ENCODE data around the gene AFF3. TPM values are rescaled to one million over a fixed set of nuclear protein-coding genes. Genes with fewer than 3 reads are reported as not detected.

The AFF3 gene
- total RNA-seq, 1 donor from 2014 or later = 44.6 TPM

DNA sequence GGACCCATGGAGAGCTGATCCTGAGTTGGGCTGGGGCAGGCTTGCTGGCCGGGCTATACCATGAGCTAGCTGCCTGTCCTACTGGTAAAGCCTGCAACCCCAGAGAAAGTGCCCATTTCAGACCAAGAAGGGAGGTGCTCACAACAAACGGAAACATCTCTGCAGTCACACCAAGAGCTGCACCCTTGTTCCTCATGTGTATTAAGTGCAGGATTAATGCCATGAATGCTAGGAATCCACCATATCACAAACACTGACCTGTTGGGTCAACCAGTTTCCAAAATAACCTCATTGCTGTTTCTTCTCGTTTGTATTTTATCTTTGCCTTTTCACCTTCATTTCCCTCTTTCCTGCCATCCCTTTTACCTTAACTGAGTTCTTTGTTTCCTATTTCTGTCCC, 69.9 kb downstream of the AFF3 start:
- no peaks in the 10 kb centered on the region for H3K36me3 ChIP-seq
- no peak overlapping the region for H3K4me3 ChIP-seq
- DNase-seq = no peak
- H3K27me3 ChIP-seq = no peaks in the 10 kb centered on the region
- no peaks in the 10 kb centered on the region for H3K9me3 ChIP-seq
- H3K4me1 ChIP-seq = no peaks in the 10 kb centered on the region
- H3K27ac ChIP-seq = no peak overlapping the region
- intact Hi-C loops (cut with DNase I) = no loop called here
- ATAC-seq = no peak
- TF ChIP-seq CTCF (IDR thresholded peaks at IDR 0.05) = no peak

DNA sequence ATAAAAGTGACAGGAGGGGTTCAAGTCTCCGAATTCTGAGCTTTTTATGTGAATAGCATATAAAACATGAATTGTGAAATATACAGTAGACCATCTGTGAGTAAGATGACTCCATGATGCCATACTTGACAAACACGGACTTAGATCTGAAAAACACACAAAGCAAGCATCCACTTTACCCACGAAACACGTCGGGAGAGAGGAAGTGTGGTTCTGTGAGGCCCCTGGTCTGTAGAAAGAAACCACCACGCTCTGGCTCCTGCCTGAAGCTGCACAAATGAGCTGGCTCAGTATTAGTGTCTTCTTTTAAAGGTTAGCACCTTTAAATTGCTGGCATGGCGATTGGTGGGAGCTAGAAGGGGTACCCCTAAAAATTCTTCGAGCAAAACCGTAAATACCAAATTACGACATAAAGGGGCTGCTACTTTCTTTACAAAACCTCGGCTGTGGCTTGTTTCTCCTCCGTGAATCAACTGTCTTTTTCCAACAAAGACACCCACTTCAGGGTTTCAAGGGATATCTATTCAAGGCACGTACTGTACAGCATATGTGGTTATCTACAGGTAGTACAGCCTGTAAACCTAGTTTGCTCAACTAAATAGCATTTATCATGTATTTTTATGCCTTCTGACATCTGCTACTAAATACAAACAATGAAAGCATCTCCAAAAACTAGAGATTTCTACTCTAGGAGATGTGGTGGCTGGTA, 70.9 kb downstream of the AFF3 start:
- intact Hi-C loops (cut with DNase I) = no loop called here
- ATAC-seq = no peak

DNA sequence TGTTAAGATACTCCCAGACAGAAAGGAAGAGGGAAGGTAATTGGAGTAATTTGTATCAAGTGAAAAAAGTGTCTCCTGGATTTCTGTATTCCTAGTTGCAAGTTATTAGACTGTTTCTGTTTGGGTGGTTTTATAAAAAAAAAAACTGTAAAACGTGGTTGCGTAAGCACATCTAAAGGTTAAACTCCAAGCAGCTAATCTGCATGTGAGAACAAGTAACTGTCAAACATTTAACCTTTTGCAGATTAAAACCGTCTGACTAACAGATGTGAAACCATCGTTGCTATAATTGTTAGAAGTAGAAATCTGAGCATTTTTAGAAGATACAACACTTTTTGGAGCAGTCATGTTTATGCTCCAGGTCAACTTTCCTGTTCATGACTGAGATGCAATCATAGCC, 72.3 kb downstream of the AFF3 start:
- TF ChIP-seq CTCF (IDR thresholded peaks at IDR 0.05) = no peak
- ATAC-seq = no peak
- no peaks in the 10 kb centered on the region for H3K27me3 ChIP-seq
- no peak overlapping the region for H3K4me3 ChIP-seq
- H3K4me1 ChIP-seq = peaks cover 17% of the 10 kb centered on the region
- H3K36me3 ChIP-seq = no peaks in the 10 kb centered on the region
- intact Hi-C loops (cut with DNase I) = no loop called here
- no peaks in the 10 kb centered on the region for H3K9me3 ChIP-seq
- DNase-seq = no peak
- no peak overlapping the region for H3K27ac ChIP-seq

More for the DNA sequence above, 70.9 kb downstream of the AFF3 start:
- no peaks in the 10 kb centered on the region for H3K36me3 ChIP-seq
- H3K4me3 ChIP-seq = no peak overlapping the region
- H3K9me3 ChIP-seq = no peaks in the 10 kb centered on the region
- no peaks in the 10 kb centered on the region for H3K27me3 ChIP-seq
- no peak for DNase-seq
- no peak overlapping the region for H3K27ac ChIP-seq
- H3K4me1 ChIP-seq = peaks cover 8% of the 10 kb centered on the region
- no peak for TF ChIP-seq CTCF (IDR thresholded peaks at IDR 0.05)

- ATAC-seq (no peak), DNase-seq (no peak)
- intact Hi-C loops (cut with DNase I) = no loop called here
- Histone ChIP-seq H3K4me1 (peaks cover 17% of the 10 kb centered on the region), H3K9me3 (no peaks in the 10 kb centered on the region), H3K27me3 (no peaks in the 10 kb centered on the region), H3K27ac (peak overlapping the region; percentile 56), H3K4me3 (no peak overlapping the region), H3K36me3 (no peaks in the 10 kb centered on the region)
- no peak for TF ChIP-seq CTCF (IDR thresholded peaks at IDR 0.05)
Observed at GRCh38 chr2:100068395-100068794, 74.0 kb downstream of the AFF3 start.

- peak; percentile 84 for ATAC-seq
Observed at GRCh38 chr2:100067784-100068183, 74.6 kb downstream of the AFF3 start.

More at GRCh38 chr2:100067784-100068183, 74.6 kb downstream of the AFF3 start:
- TF ChIP-seq CTCF (IDR thresholded peaks at IDR 0.05) = no peak
- H3K9me3 ChIP-seq = no peaks in the 10 kb centered on the region
- no peaks in the 10 kb centered on the region for H3K36me3 ChIP-seq
- no peaks in the 10 kb centered on the region for H3K27me3 ChIP-seq
- H3K4me3 ChIP-seq = no peak overlapping the region
- peaks cover 17% of the 10 kb centered on the region for H3K4me1 ChIP-seq
- peak overlapping the region; percentile 56 for H3K27ac ChIP-seq
- DNase-seq = no peak
- intact Hi-C loops (cut with DNase I) = no loop called here
